Skeletal muscle tissue (tissue), 4 donors: ENCODE measurements around the gene DAB1. TPM values are rescaled to one million over a fixed set of nuclear protein-coding genes. Genes with fewer than 3 reads are reported as not detected.

ENCODE experiments used
- H3K27ac ChIP-seq: one replicate; pipeline ENCODE4 v1.7.0; 2013; ENCODE audit warnings: mild to moderate bottlenecking, low read depth, low read length, inconsistent platforms
- H3K27me3 ChIP-seq, 3 donors: one replicate each; pipeline ENCODE4 v1.7.0; 2013; ENCODE audit warnings: low read length in 3 of 3; ENCODE audit not compliant: control insufficient read depth in 3 of 3, insufficient read depth in 3 of 3
- H3K36me3 ChIP-seq, 3 donors: one replicate each; pipeline ENCODE4 v1.7.0; 2013; ENCODE audit warnings: low read length in 3 of 3; ENCODE audit not compliant: control insufficient read depth in 3 of 3, insufficient read depth in 3 of 3
- H3K4me1 ChIP-seq, 3 donors: one replicate each; pipeline ENCODE4 v1.7.0; 2013; ENCODE audit warnings: low read length in 3 of 3, mild to moderate bottlenecking in 3 of 3; ENCODE audit not compliant: control insufficient read depth in 3 of 3, insufficient read depth in 3 of 3
- H3K4me3 ChIP-seq, 3 donors: one replicate each; pipeline ENCODE4 v1.7.0; 2013; ENCODE audit warnings: low read length in 3 of 3
- H3K9ac ChIP-seq, 3 donors: one replicate each; pipeline ENCODE4 v1.7.0; 2013; ENCODE audit warnings: low read length in 3 of 3, mild to moderate bottlenecking in 3 of 3, moderate library complexity in 2 of 3, low read depth in 1 of 3
- H3K9me3 ChIP-seq, 3 donors: one replicate each; pipeline ENCODE4 v1.7.0; 2013; ENCODE audit warnings: low read length in 3 of 3; ENCODE audit not compliant: control insufficient read depth in 3 of 3
- total RNA-seq: library from RNA; depleted of rRNA; stranded (reverse); fragments of >200 nt; gene quantifications from one replicate; pipeline ENCODE4 v1.2.3, GENCODE V29; 2014
- donor health status: Osteomylitis.

DAB1 gene
- total RNA-seq, 1 donor from 2014 or later = 1.6 TPM

GRCh38 chr1:57276918-57277317 is 146.9 kb downstream of the DAB1 start:
- H3K4me3 ChIP-seq = no peak overlapping the region
- no peaks in the 10 kb centered on the region for H3K4me1 ChIP-seq
- H3K36me3 ChIP-seq = no peaks in the 10 kb centered on the region
- no peaks in the 10 kb centered on the region for H3K9me3 ChIP-seq
- no peaks in the 10 kb centered on the region for H3K27me3 ChIP-seq
- H3K9ac ChIP-seq = no peak overlapping the region
- H3K27ac ChIP-seq = no peak overlapping the region

- no peaks in the 10 kb centered on the region for H3K36me3 ChIP-seq
- H3K27me3 ChIP-seq = peaks cover 0 to 2% (median 2%) of the 10 kb centered on the region in 3 donors
- H3K27ac ChIP-seq = no peak overlapping the region
- H3K4me1 ChIP-seq = peaks cover 0 to 7% (median 0%) of the 10 kb centered on the region in 3 donors
- no peak overlapping the region for H3K9ac ChIP-seq
- no peak overlapping the region for H3K4me3 ChIP-seq
- no peaks in the 10 kb centered on the region for H3K9me3 ChIP-seq
Observed at GRCh38 chr1:57272601-57273000, 151.3 kb downstream of the DAB1 start.

- no peaks in the 10 kb centered on the region for H3K36me3 ChIP-seq
- no peak overlapping the region for H3K27ac ChIP-seq
- H3K4me3 ChIP-seq = no peak overlapping the region
- H3K27me3 ChIP-seq = peaks cover 0 to 2% (median 2%) of the 10 kb centered on the region in 3 donors
- peaks cover 0 to 7% (median 0%) of the 10 kb centered on the region in 3 donors for H3K4me1 ChIP-seq
- H3K9ac ChIP-seq = no peak overlapping the region
- no peaks in the 10 kb centered on the region for H3K9me3 ChIP-seq
Observed at GRCh38 chr1:57272150-57272549, 151.7 kb downstream of the DAB1 start.

- no peaks in the 10 kb centered on the region for H3K9me3 ChIP-seq
- no peak overlapping the region for H3K9ac ChIP-seq
- peaks cover 0 to 7% (median 0%) of the 10 kb centered on the region in 3 donors for H3K4me1 ChIP-seq
Observed at GRCh38 chr1:57270927-57271698, 152.7 kb downstream of the DAB1 start.

DNA sequence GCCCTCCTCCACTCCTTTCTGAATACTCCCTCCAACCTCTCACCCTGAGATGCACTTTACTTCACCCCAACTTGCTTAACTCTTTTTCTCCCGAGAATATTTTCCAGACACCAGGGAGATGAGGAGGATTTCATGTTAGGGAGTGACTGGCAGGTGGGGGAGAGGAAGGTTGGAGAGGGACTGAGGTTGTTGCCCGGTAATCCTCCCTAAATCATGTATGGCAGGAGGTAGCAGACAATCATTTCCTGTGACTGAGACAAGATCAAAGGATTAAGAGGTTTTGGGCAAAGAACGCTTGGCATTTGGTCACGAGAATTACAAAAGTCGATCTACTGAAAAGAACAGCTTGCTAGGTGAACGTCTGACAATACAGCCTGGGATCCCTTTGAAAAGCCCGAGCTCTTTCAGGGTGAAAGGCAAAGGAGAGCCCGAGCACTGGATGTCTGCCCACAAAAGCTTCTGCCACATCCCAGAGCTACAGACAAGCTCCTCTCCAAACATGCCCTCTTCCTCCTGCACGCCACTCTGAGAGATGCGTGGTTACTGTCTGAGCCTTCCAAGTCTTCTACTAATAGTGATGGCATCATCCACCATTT is 154.1 kb downstream of the DAB1 start:
- Histone ChIP-seq H3K36me3 (no peaks in the 10 kb centered on the region), H3K9me3 (no peaks in the 10 kb centered on the region), H3K4me1 (peaks cover 0 to 7% (median 0%) of the 10 kb centered on the region in 3 donors), H3K9ac (no peak overlapping the region), H3K27ac (no peak overlapping the region), H3K4me3 (no peak overlapping the region), H3K27me3 (peaks cover 0 to 5% (median 2%) of the 10 kb centered on the region in 3 donors)

More at GRCh38 chr1:57270927-57271698, 152.7 kb downstream of the DAB1 start:
- no peak overlapping the region for H3K27ac ChIP-seq
- H3K36me3 ChIP-seq = no peaks in the 10 kb centered on the region
- peaks cover 0 to 2% (median 2%) of the 10 kb centered on the region in 3 donors for H3K27me3 ChIP-seq
- H3K4me3 ChIP-seq = no peak overlapping the region

- no peak overlapping the region for H3K4me3 ChIP-seq
- no peak overlapping the region for H3K9ac ChIP-seq
- H3K9me3 ChIP-seq = no peaks in the 10 kb centered on the region
- H3K27me3 ChIP-seq = peaks cover 0 to 5% (median 2%) of the 10 kb centered on the region in 3 donors
- H3K36me3 ChIP-seq = no peaks in the 10 kb centered on the region
- no peak overlapping the region for H3K27ac ChIP-seq
- no peaks in the 10 kb centered on the region for H3K4me1 ChIP-seq
Observed at GRCh38 chr1:57265104-57265503, 158.8 kb downstream of the DAB1 start.

DNA sequence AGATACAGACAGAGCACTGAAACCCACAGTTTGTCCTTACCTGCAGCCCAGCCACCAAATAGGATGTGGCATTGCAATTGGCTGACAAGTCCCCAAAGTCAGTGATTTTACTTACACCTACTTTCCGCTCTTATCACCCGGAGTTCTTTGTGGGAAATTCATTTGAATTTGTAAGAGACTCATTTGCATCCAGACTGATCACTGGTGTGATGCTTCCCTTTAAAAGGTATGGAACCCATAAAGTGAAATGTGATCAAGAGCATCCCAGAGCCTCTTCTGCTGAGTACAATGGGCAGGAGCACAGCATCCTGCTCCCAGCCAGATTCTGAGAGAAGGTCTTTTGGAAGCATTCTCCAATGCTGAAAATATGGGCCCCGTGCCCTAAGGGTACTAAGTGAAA is 161.4 kb downstream of the DAB1 start:
- Histone ChIP-seq H3K27me3 (peaks cover 0 to 2% (median 0%) of the 10 kb centered on the region in 3 donors), H3K4me3 (no peak overlapping the region), H3K9me3 (no peaks in the 10 kb centered on the region), H3K36me3 (no peaks in the 10 kb centered on the region), H3K9ac (no peak overlapping the region), H3K27ac (no peak overlapping the region), H3K4me1 (no peaks in the 10 kb centered on the region)

- Histone ChIP-seq H3K9me3 (no peaks in the 10 kb centered on the region), H3K9ac (no peak overlapping the region), H3K36me3 (no peaks in the 10 kb centered on the region), H3K27me3 (no peaks in the 10 kb centered on the region), H3K27ac (no peak overlapping the region), H3K4me1 (no peaks in the 10 kb centered on the region), H3K4me3 (no peak overlapping the region)
Observed at GRCh38 chr1:57258557-57259325, 165.1 kb downstream of the DAB1 start.

DNA sequence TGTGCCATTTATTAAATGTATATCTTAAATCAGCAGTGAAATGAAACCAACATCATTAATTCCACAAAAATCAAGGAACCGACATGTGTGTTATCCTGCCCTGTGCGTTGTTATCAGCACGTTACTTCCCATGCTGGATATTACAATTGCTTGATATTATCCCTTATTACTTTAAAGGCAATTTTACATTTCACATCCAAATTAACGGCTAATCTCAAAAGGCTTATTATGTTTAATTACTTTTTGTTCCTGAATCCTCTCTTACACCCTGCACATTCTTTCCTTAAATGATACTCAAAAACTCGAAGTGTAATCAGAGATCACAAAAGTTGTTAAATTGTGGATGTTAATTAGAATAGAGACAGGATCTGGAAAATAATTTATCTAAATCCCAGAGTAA is 167.9 kb downstream of the DAB1 start:
- no peaks in the 10 kb centered on the region for H3K9me3 ChIP-seq
- H3K4me1 ChIP-seq = no peaks in the 10 kb centered on the region
- H3K27me3 ChIP-seq = no peaks in the 10 kb centered on the region
- H3K36me3 ChIP-seq = no peaks in the 10 kb centered on the region
- H3K27ac ChIP-seq = no peak overlapping the region
- no peak overlapping the region for H3K9ac ChIP-seq
- H3K4me3 ChIP-seq = no peak overlapping the region

GRCh38 chr1:57254022-57254421 is 169.8 kb downstream of the DAB1 start:
- Histone ChIP-seq H3K9ac (no peak overlapping the region), H3K4me1 (no peaks in the 10 kb centered on the region), H3K27me3 (no peaks in the 10 kb centered on the region), H3K36me3 (no peaks in the 10 kb centered on the region), H3K9me3 (no peaks in the 10 kb centered on the region), H3K4me3 (no peak overlapping the region), H3K27ac (no peak overlapping the region)
